ENCODE measurements around the gene DRD2.

DRD2 gene

GRCh38 chr11:113401718-113402117, 73.5 kb downstream of the DRD2 start:
- FAIRE-seq = no peak

GRCh38 chr11:113400631-113401230, 74.5 kb downstream of the DRD2 start:
- no peak for FAIRE-seq
- no peak for DNase-seq (ENCODE audit: low spot score)

More at GRCh38 chr11:113401718-113402117, 73.5 kb downstream of the DRD2 start:
- DNase-seq (ENCODE audit: low spot score) = peak; percentile 61

GRCh38 chr11:113398669-113399430, 76.3 kb downstream of the DRD2 start:
- no peak for DNase-seq (ENCODE audit: low spot score)
- no peak for FAIRE-seq

- DNase-seq (ENCODE audit: low spot score) = no peak
- no peak for FAIRE-seq
These were observed 77.4 kb downstream of the DRD2 start for GRCh38 chr11:113397821-113398220.

GRCh38 chr11:113397212-113397611, 78.0 kb downstream of the DRD2 start:
- FAIRE-seq = no peak
- no peak for DNase-seq (ENCODE audit: low spot score)

GRCh38 chr11:113396690-113397089, 78.5 kb downstream of the DRD2 start:
- FAIRE-seq = no peak
- no peak for DNase-seq (ENCODE audit: low spot score)

GRCh38 chr11:113395782-113396336, 79.3 kb downstream of the DRD2 start:
- no peak for DNase-seq (ENCODE audit: low spot score)

GRCh38 chr11:113394919-113395318, 80.3 kb downstream of the DRD2 start:
- no peak for FAIRE-seq
- no peak for DNase-seq (ENCODE audit: low spot score)

More at GRCh38 chr11:113395782-113396336, 79.3 kb downstream of the DRD2 start:
- FAIRE-seq = no peak

- DNase-seq (ENCODE audit: low spot score) (no peak), FAIRE-seq (no peak)
These were observed 81.7 kb downstream of the DRD2 start for GRCh38 chr11:113393501-113393985.

- DNase-seq (ENCODE audit: low spot score) (no peak), FAIRE-seq (no peak)
These were observed 82.8 kb downstream of the DRD2 start for GRCh38 chr11:113392236-113392921.

- DNase-seq (ENCODE audit: low spot score) = no peak
- peak; percentile 37 for FAIRE-seq
These were observed 85.9 kb downstream of the DRD2 start for GRCh38 chr11:113389272-113389671.

- no peak for FAIRE-seq
- no peak for DNase-seq (ENCODE audit: low spot score)
These were observed 87.5 kb downstream of the DRD2 start, which contains the start of gene ANKK1 for GRCh38 chr11:113387605-113388211. Gene ANKK1 (plus strand): TSS chr11:113387779. CDS start chr11:113387885, 106 bp downstream.

- DNase-seq (ENCODE audit: low spot score) (no peak), FAIRE-seq (no peak)
These were observed 88.3 kb downstream of the DRD2 start for GRCh38 chr11:113386866-113387265.

- no peak for DNase-seq (ENCODE audit: low spot score)
These were observed 89.4 kb downstream of the DRD2 start for GRCh38 chr11:113385749-113386148.

GRCh38 chr11:113384551-113384950, 90.6 kb downstream of the DRD2 start:
- DNase-seq (ENCODE audit: low spot score) (peak; percentile 91), FAIRE-seq (peak; percentile 37)

More at GRCh38 chr11:113385749-113386148, 89.4 kb downstream of the DRD2 start:
- no peak for FAIRE-seq

GRCh38 chr11:113382121-113382520, 93.1 kb downstream of the DRD2 start:
- no peak for FAIRE-seq
- no peak for DNase-seq (ENCODE audit: low spot score)

GRCh38 chr11:113378692-113379091, 96.5 kb downstream of the DRD2 start:
- DNase-seq (ENCODE audit: low spot score) (no peak), FAIRE-seq (no peak)

- DNase-seq (ENCODE audit: low spot score) (no peak), FAIRE-seq (peak; percentile 65)
These were observed 97.4 kb downstream of the DRD2 start for GRCh38 chr11:113377681-113378412.

GRCh38 chr11:113376156-113376555, 99.0 kb downstream of the DRD2 start:
- FAIRE-seq = no peak
- DNase-seq (ENCODE audit: low spot score) = no peak

GRCh38 chr11:113375402-113375801, 99.8 kb downstream of the DRD2 start:
- FAIRE-seq = no peak
- DNase-seq (ENCODE audit: low spot score) = no peak
